Limb (tissue), 2 donors: ENCODE results near the gene FNDC10.
A peak's percentile ranks its signal among the peaks of the same experiment; 100 is the strongest.
"Not testable (repeated sequence)": the region's sequence is repeated elsewhere in the genome, so short reads cannot be mapped to it uniquely, and the experiment has no call there.

Source experiments
- DNase-seq, 2 donors: peaks; one replicate each; pipeline ENCODE4 v3.0.0-alpha.2; 2016; ENCODE audit errors: extremely low spot score in 2 of 2

The FNDC10 gene

DNA sequence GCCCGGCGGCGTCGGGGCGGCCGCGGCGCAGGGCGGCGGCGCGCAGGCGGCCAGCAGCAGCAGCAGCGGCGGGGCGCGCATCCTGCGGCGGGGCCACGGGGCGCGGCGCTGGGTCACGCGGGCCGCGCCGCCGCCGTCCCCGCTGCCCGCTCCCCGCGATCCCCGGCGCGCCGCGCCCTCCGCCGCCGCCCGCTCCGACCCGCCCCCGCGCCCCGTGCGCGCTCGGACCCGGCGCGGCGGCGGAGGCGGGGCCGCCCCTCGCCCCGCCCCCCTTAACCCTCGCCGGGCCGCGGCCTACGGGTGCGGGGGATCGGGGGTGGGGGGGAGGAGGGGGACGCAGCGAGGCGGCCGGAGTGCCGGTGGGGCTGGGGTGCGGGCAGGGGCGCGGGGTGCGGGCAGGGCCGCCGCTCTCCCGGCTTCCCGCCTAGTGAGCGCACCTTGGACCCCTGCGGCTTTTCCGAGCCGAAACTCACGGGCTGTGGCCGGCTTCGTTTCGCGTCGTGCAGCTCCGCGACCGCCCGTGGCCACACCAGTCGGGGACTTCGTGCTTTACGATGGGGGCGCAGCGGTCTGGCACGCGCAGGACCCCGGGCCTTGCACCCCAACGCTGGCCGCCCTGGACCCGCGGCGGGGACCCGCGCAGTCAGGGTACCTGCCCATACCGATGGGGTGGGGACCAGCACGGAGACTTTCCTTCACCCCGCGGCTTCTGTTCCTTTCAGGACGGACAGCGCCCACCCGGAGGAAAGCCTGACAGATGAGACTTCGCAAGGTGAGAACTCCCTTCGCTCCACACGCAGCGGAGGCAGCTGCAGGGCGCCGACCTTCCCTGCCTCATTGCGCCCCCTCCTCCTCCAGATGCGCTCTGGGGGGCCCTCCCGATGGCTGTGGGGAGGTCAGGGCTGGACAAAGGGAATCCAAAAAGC is at the start of gene FNDC10:
TSS of gene FNDC10 (minus strand) at position 201 of the 926 bp plus-strand sequence. CDS start at position 81, 120 bp downstream.
- no peak for DNase-seq

GRCh38 chr1:1648265-1648664 is 48.3 kb upstream of the FNDC10 start:
- DNase-seq = not testable (repeated sequence)

DNA sequence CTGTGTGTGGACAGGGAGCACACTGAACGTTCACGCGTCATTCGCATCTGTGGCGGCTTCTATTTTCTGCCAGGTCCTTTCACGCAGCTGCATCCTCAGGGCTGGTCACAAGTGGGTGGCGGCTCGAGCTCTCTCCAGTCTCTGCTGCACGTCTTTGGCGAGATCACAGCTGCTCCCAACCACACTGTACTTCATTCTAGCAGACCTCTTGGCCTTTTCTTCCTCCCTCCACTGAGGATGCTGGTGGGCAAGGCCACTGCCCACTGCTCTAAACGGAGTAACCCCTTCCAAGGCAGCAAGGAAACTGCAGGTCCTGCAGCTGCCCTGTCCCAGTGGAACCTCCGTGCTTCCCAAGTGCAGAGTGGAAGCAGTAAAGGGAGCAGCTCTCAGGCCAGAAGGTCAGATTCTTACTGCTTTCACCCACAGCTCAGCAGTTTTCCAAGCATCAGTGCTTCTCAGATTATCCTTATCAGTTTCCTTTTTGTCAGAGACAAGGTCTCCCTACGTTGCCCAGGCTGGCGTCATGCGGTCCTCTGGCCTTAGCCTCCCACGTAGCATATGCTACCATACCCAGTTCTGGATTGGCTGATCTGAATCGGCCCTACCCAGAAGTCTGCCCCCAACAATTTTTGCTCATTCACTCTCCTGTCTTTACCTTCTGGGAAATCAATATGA is 47.8 kb upstream of the FNDC10 start:
- not testable (repeated sequence) for DNase-seq

DNA sequence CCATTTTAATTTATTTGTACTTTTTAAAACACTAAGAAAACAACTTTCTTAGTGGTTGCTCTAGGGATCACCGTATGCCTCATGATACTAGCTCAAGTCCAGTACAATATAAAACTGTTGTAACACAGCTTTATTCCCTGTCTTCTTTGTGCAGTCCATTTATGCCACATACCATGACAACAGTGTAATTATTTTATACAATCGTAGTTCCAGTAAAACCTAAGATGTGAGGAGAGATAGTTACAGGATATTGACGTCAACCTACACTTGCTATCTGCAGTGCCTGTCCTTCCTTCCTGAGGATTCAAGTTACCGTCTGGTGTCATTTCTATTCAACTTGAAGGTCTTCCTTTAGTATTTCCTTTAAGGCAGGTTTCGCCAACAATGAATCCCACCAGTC is 46.4 kb upstream of the FNDC10 start:
- DNase-seq = not testable (repeated sequence)

DNA sequence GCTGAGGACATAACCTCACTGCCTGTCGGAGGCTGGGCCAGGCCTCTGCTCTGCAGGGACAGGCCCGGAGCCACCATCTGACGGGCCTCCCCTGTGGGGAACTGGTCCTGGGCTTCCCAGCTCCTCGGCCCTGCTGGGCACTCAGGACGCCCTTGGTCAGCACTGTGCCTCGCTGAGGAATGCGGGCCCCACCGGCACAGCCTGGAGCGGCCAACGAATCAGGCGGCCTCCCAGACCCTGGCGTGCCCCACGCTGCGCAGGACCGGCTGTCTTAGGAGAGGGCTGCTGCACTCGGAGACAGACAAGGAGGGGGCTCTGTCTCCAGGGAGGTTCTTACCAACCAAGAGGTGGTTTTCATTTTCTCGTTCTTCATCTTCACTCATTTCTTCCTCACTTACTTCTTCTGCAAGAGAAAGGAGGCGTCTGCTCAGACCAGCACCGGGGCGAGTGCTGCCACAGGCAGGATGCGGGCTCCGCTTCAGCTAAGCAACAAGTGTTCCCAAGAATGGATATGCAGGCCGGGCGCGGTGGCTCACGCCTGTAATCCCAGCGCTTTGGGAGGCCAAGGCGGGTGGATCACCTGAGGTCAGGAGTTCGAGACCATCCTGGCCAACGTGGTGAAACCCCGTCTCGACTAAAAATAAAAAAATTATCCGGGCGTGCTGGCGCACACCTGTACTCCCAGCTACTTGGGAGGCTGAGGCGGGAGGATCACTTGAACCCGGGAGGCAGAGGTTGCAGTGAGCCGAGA is 41.0 kb upstream of the FNDC10 start:
- not testable (repeated sequence) for DNase-seq

DNA sequence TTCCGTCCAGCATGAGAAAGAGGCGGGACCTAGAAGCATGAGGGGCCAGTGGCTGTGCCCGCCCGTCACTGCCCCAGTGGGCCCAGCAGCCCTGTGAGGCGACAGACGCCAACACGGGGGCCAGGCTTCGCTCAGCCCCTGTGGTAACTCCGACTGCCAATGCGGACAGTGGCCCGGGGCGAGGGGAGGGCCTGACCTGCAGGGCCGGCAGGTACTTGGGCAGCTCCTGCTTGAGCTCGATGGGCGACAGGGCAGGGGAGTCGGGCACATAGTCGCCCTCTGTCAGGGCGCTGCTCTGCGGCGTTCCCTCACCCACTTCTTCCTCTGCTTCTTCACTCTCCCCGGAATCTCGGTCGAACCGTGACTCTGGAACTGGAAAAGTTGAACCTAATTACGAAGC is 40.1 kb upstream of the FNDC10 start:
- not testable (repeated sequence) for DNase-seq

DNA sequence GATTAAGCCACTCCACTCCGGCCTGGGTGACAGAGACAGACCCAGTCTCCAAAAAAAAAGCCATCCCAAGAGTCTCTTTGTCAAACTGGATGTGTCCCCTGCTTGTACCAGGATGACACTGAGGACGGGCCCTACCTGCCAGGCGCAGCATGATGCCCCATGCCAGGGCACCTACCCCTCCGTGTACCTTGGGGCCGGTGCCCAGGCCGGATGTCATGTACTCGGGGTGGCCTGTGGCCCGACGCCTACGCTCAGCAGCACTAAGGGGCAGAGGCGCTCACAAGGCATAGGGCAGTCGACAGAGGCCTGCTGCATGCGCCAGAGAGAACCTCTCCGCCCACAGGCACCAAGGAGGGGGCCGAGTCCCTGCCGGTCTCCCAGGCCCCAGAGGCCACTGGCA is 39.4 kb upstream of the FNDC10 start:
- not testable (repeated sequence) for DNase-seq

GRCh38 chr1:1638528-1638927 is 38.6 kb upstream of the FNDC10 start:
- not testable (repeated sequence) for DNase-seq

GRCh38 chr1:1637479-1637875 is 37.5 kb upstream of the FNDC10 start:
- DNase-seq = not testable (repeated sequence)

DNA sequence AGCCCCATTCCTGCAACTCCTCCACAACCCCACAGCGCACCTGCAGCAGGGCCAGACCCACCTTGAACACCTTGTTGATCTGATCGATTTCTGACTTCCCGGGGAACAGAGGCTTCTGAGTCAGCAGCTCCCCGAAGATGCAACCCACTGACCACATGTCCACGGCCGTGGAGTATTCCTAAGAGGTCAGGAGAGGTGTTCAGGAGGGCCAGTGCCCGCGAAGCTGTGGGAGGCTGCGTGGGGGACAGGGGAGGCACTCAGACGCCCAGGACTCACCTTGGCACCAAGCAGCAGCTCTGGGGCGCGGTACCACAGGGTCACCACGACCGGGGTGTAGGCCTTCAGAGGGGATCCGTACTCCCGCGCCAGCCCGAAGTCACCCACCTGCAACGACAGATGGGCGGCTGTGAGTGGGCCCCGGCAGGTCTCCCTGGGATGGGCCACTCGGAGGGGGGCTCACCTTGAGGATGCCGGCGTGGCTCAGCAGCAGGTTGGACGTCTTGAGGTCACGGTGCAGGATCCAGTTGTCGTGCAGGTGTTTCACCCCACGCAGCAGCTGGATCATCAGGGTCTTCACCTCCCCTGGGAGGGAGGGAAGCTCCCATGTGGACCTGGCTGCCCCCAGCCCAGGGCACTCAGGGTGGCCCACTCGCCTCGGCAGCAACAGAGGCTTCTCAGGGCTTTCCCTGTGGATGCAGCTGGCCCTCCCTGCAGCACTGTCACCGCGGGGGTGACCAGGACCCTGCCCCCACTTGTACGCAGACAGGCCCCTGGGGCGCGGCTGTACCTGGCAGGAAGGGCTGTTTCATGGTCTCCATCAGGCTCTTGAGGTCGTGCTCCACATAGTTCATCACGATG is 36.9 kb upstream of the FNDC10 start:
- not testable (repeated sequence) for DNase-seq

GRCh38 chr1:1634613-1635012 is 34.7 kb upstream of the FNDC10 start:
- DNase-seq = not testable (repeated sequence)

DNA sequence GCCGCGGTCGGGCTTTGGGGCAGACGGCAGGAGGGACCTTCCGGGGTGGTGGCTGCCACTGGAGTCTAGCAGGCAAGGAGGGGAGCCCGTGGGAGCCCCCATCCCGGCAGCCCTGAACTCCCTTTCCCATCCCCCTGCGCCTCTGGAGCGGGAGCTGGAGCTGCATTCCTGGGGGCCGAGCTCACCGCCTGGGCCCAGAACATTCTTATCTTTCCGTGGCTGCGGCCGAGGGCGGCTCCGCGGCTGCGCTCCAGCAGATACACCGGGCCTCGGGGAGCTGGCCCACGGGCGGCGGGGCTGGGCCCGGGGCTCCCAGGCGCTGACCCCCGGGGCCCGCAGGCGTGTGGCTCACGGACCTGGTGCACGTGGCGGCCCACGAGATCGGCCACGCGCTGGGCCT is 33.5 kb upstream of the FNDC10 start:
- not testable (repeated sequence) for DNase-seq

- DNase-seq = peak in 1 of 2 donors; percentile 66
Measured at GRCh38 chr1:1631782-1632420, 32.0 kb upstream of the FNDC10 start, which contains the start of gene MMP23B. TSS of gene MMP23B (plus strand) at chr1:1632173. CDS start at chr1:1632219, 46 bp downstream.

- peak; percentile 70 to 79 for DNase-seq
Measured at GRCh38 chr1:1630965-1631781, 31.2 kb upstream of the FNDC10 start.

DNA sequence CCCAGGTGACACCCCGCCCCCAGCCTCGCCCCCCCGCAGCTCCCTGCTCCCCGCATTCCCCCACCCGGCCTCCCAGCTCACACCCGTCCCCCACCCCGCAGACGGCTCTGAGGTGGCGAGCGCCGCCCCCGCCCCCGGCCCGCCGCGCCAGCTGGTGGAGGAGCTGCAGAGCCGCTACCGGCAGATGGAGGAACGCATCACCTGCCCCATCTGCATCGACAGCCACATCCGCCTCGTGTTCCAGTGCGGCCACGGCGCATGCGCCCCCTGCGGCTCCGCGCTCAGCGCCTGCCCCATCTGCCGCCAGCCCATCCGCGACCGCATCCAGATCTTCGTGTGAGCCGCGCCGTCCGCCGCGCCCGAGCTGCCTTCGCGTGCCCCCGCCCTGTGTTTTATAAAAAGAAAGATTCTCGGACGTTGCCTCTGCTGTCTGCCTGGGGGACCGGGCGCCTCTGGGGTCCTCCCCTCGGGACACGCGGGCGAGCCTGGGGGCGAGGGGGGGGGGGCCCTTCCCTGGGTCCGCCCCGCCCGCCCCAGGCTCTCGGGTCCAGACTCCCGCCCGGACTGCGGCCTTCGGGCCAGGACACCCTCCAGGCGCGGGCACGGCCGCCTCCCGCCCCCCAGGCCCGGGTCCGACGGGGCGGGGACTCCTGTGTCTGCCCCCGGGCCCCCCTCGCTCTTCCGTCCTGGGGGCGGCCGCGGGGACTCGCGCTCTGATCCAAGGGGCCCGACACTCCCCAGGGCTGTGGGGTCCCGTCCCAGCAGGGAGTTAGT is 30.4 kb upstream of the FNDC10 start:
- peak; percentile 85 to 90 for DNase-seq

DNA sequence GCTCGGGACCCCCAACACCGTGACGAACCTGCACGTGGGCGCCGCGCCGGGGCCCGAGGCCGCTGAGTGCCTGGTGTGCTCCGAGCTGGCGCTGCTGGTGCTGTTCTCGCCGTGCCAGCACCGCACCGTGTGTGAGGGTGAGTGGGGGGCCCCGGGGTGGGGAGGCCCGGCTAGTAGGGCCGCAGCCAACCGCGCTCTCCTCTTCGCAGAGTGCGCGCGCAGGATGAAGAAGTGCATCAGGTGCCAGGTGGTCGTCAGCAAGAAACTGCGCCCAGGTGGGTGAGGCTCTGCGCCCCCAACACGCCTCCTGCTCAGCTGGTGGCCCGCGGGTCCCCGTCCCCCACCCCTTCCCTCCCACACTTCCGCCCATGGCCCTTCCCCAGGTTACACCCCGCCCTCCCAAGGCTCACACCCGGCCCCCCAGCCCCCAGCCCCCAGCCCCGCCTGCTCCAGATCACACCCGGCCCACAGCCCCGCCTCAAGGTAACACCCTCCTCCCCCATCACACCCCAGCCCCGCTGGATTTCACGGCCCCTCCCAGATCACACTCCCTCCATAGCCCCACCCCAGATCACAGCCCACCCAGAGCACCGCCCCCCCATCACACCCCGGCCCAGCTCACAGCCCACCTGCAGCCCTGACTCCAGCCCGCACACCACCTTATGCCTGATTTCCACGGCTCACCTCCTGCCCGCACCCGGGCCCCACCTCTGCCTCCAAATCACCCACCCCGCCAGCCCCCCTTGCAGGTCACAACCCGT is 29.7 kb upstream of the FNDC10 start:
- no peak for DNase-seq

- DNase-seq = peak in 1 of 2 donors; percentile 32
Measured at GRCh38 chr1:1628754-1629429, 29.0 kb upstream of the FNDC10 start.
